Endothelial cell of umbilical vein (primary cell): ENCODE data around the gene SCNN1B. TPM values are rescaled to one million over a fixed set of nuclear protein-coding genes. Genes with fewer than 3 reads are reported as not detected.

Source experiments
- BruUV-seq: library from RNA; stranded (reverse); fragments of 400-500 nt; replicated peaks from 2 replicates; lab custom pipeline; 2021; lab: Mats Ljungman, UMichigan
- CTCF ChIA-PET: fragments of 300-600, 350-600 bp; sonication (Branson Sonifier 250); formaldehyde crosslinking; loops from one replicate; lab custom pipeline; 2021; ENCODE audit warnings: antibody characterized with exemption, inconsistent platforms; lab: Charles Lee
- POLR2A ChIA-PET: fragments of 300-600, 350-600 bp; sonication (Branson Sonifier 250); formaldehyde crosslinking; loops from one replicate; lab custom pipeline; 2021; ENCODE audit warnings: antibody characterized with exemption, inconsistent platforms; lab: Charles Lee
- DNase-seq: peaks from one replicate; pipeline ENCODE4 v3.0.0-alpha.2; 2011; ENCODE audit warnings: low read depth, low spot score
- FAIRE-seq: peaks from 2 replicates; lab custom pipeline; 2011; peaks lifted over from hg19 to GRCh38; lab: Jason Lieb, UNC
- H2AFZ ChIP-seq: 2 replicates; pipeline ENCODE4 v1.6.0; 2012; ENCODE audit warnings: low read depth, low read length, control low read depth, inconsistent platforms
- H3K27ac ChIP-seq: 2 replicates; pipeline ENCODE4 v1.5.1; 2011; ENCODE audit warnings: low read depth, mild to moderate bottlenecking, control low read depth, low read length, moderate library complexity; ENCODE audit not compliant: insufficient read depth
- H3K27me3 ChIP-seq, 2 experiments: 2 replicates each; pipeline versions ENCODE4 v1.6.0 to v1.6.1; 2011; ENCODE audit warnings: low read length in 2 of 2, mixed read lengths in 1 of 2; ENCODE audit not compliant: control insufficient read depth in 2 of 2, insufficient read depth in 2 of 2
- H3K36me3 ChIP-seq, 2 experiments: 2 replicates in 1 of 2; 3 replicates in 1 of 2; pipeline ENCODE4 v1.5.1; 2011; ENCODE audit warnings: low read length in 2 of 2, mild to moderate bottlenecking in 1 of 2, moderate library complexity in 1 of 2; ENCODE audit not compliant: control insufficient read depth in 2 of 2, insufficient read depth in 2 of 2; ENCODE audit errors: extremely low read depth in 1 of 2
- H3K4me1 ChIP-seq: 3 replicates; pipeline ENCODE4 v1.5.1; 2011; ENCODE audit warnings: mild to moderate bottlenecking, low read length; ENCODE audit not compliant: control insufficient read depth, insufficient read depth; ENCODE audit errors: extremely low read depth
- H3K4me2 ChIP-seq: 2 replicates; pipeline ENCODE4 v1.6.1; 2011; ENCODE audit warnings: low read length, control low read depth, mixed read lengths; ENCODE audit not compliant: insufficient read depth
- H3K4me3 ChIP-seq, 3 experiments: fragments of 200-600 bp in 1 of 3; sonication (generic), shearing (Covaris generic) in 1 of 3; replicated peaks in 1 of 3; 2 replicates each; pipeline ENCODE4 v1.5.1; 2011 to 2016; ENCODE audit warnings: control low read depth in 3 of 3, low read length in 3 of 3, mild to moderate bottlenecking in 2 of 3, inconsistent platforms in 1 of 3, low read depth in 1 of 3, moderate library complexity in 1 of 3; ENCODE audit not compliant: insufficient read depth in 1 of 3
- H3K79me2 ChIP-seq: 2 replicates; pipeline ENCODE4 v1.6.0; 2012; ENCODE audit warnings: low read length, inconsistent platforms; ENCODE audit not compliant: control insufficient read depth, insufficient read depth
- H3K9ac ChIP-seq: replicated peaks from 2 replicates; pipeline ENCODE3; 2011; ENCODE audit warnings: low read length, control low read depth; ENCODE audit not compliant: insufficient read depth; ENCODE audit errors: extremely low read depth
- H3K9me1 ChIP-seq: replicated peaks from 3 replicates; pipeline ENCODE4 v1.6.0; 2011; ENCODE audit warnings: mild to moderate bottlenecking, low read length; ENCODE audit not compliant: control insufficient read depth, insufficient read depth; ENCODE audit errors: extremely low read depth
- H3K9me3 ChIP-seq: replicated peaks from 2 replicates; pipeline ENCODE4 v1.5.1; 2012; ENCODE audit warnings: low read length, inconsistent platforms; ENCODE audit not compliant: control insufficient read depth, insufficient read depth
- H4K20me1 ChIP-seq: replicated peaks from 2 replicates; pipeline ENCODE3; 2011; ENCODE audit warnings: mild to moderate bottlenecking, low read length; ENCODE audit not compliant: control insufficient read depth, insufficient read depth; ENCODE audit errors: extremely low read depth
- CTCF ChIP-seq, 2 donors: IDR thresholded peaks; 1 replicate in 1 of 2; 2 replicates in 1 of 2; pipeline ENCODE4 v1.5.1; 2011; ENCODE audit warnings: low read length in 2 of 2, mild to moderate bottlenecking in 2 of 2, moderate library complexity in 2 of 2, control low read depth in 1 of 2, inconsistent platforms in 1 of 2, low read depth in 1 of 2; ENCODE audit not compliant: insufficient read depth in 1 of 2; ENCODE audit errors: extremely low read depth in 1 of 2
- EZH2 ChIP-seq: IDR thresholded peaks from 2 replicates; pipeline ENCODE4 v1.6.1; 2012; ENCODE audit warnings: borderline replicate concordance, low read depth, mild to moderate bottlenecking, moderate library complexity, low read length, inconsistent platforms; ENCODE audit not compliant: severe bottlenecking
- FOS ChIP-seq: IDR thresholded peaks from 2 replicates; pipeline ENCODE4 v1.6.1; 2011; ENCODE audit warnings: mild to moderate bottlenecking, low read length, moderate library complexity, borderline replicate concordance; ENCODE audit not compliant: insufficient read depth
- GATA2 ChIP-seq: IDR thresholded peaks from 2 replicates; pipeline ENCODE4 v1.7.0; 2011; ENCODE audit warnings: low read depth, mild to moderate bottlenecking, moderate library complexity, mixed read lengths, low read length; ENCODE audit not compliant: insufficient read length, insufficient read depth
- JUN ChIP-seq: IDR thresholded peaks from 2 replicates; pipeline ENCODE4 v1.6.1; 2011; ENCODE audit warnings: borderline replicate concordance, low read depth; ENCODE audit not compliant: insufficient read length, insufficient read depth
- MAX ChIP-seq: IDR thresholded peaks from 2 replicates; pipeline ENCODE4 v1.6.1; 2011; ENCODE audit not compliant: insufficient read depth, insufficient read length
- MYC ChIP-seq: IDR thresholded peaks from one replicate; pipeline ENCODE4 v1.6.1; 2011; ENCODE audit warnings: mild to moderate bottlenecking, low read depth, low read length
- POLR2A ChIP-seq: IDR thresholded peaks from 2 replicates; pipeline ENCODE4 v1.6.1; 2012; ENCODE audit warnings: low read depth, mild to moderate bottlenecking, control low read depth, low read length
- POLR2AphosphoS5 ChIP-seq: IDR thresholded peaks from 2 replicates; pipeline ENCODE4 v1.6.1; 2012; ENCODE audit warnings: low read depth, mild to moderate bottlenecking, control low read depth, low read length, moderate library complexity; ENCODE audit not compliant: insufficient read depth
- dilution Hi-C: fragments of 300-500 bp; cut with MboI; formaldehyde crosslinking; loops from one replicate; pipeline ENCODE4 v1.15.0; 2019; ENCODE audit warnings: low sequenced_read_pairs; ENCODE audit not compliant: extremely low pct_ligation_motif_present
- intact Hi-C: fragments of 100-400 bp; cut with micrococcal nuclease; formaldehyde crosslinking; loops from one replicate; pipeline ENCODE4 v1.10.0; 2022
- polyA plus RNA-seq, 4 experiments: library from polyadenylated mRNA; depleted of rRNA in 3 of 4; stranded (reverse) in 3 of 4; unstranded in 1 of 4; fragments of >200 nt; gene quantifications; 2 replicates each; pipeline versions ENCODE4 v1.2.1 to v1.2.3, GENCODE V29; 2011 to 2012; ENCODE audit warnings: missing spikeins in 1 of 4
- total RNA-seq: library from RNA; stranded (reverse); gene quantifications from 2 replicates; pipeline ENCODE4 v1.2.3, GENCODE V29; 2021

Gene SCNN1B
- total and polyA plus RNA-seq, 2 donors (not counting 3 experiments of a cell fraction or from before 2014, with no cell fraction given), result not detected

- intact Hi-C loops, result no loop called here
- Histone ChIP-seq H3K9me3 (no peaks in the 10 kb centered on the region), H3K27me3 (no peaks in the 10 kb centered on the region), H3K79me2 (no peaks in the 10 kb centered on the region), H2AFZ (no peak overlapping the region), H3K4me2 (no peak overlapping the region), H3K27ac (no peak overlapping the region), H3K4me1 (no peaks in the 10 kb centered on the region), H3K9me1 (no peaks in the 10 kb centered on the region), H3K9ac (no peak overlapping the region), H4K20me1 (no peaks in the 10 kb centered on the region), H3K36me3 (peaks cover 0 to 2% of the 10 kb centered on the region in 2 experiments), H3K4me3 (no peak overlapping the region)
- ChIA-PET POLR2A (no interaction called here), CTCF (no interaction called here)
- dilution Hi-C loops, result no loop called here
- no TSS peak for BruUV-seq
- DNase-seq (no peak), FAIRE-seq (no peak)
- TF ChIP-seq MYC (no peak), EZH2 (no peak), JUN (no peak), GATA2 (no peak), CTCF (IDR thresholded peaks at IDR 0.05; ENCODE audit: extremely low read depth in 1 of 2, insufficient read depth in 1 of 2, low read depth in 1 of 2, low read length in 2 of 2) (no peak), MAX (no peak), FOS (no peak), POLR2A (no peak), POLR2AphosphoS5 (no peak)
These were observed 83.3 kb downstream of the SCNN1B start for GRCh38 chr16:23385441-23385840.
